ENCODE results near the gene NRL.

- TF ChIP-seq EZH2 (IDR thresholded peaks at IDR 0.05; ENCODE audit: borderline replicate concordance, control insufficient read depth, low read depth, low read length) (no peak), YY1 (IDR thresholded peaks at IDR 0.05; ENCODE audit: low read depth, low read length) (no peak), MEF2A (IDR thresholded peaks at IDR 0.05; ENCODE audit: insufficient read depth, low read depth, low read length) (no peak), ZNF384 (IDR thresholded peaks at IDR 0.05; ENCODE audit: borderline replicate concordance, low read depth, low read length) (no peak), CBX3 (IDR thresholded peaks at IDR 0.05; ENCODE audit: borderline replicate concordance, low read depth) (no peak), SPI1 (IDR thresholded peaks at IDR 0.05; ENCODE audit: borderline replicate concordance, insufficient read depth, low read depth, low read length) (no peak), RFX5 (IDR thresholded peaks at IDR 0.05; ENCODE audit: low read depth, low read length) (no peak), NR2C2 (IDR thresholded peaks at IDR 0.05; ENCODE audit: borderline replicate concordance, control insufficient read depth, insufficient read length, low read depth) (no peak)
- TF ChIP-seq, protein P1, sequence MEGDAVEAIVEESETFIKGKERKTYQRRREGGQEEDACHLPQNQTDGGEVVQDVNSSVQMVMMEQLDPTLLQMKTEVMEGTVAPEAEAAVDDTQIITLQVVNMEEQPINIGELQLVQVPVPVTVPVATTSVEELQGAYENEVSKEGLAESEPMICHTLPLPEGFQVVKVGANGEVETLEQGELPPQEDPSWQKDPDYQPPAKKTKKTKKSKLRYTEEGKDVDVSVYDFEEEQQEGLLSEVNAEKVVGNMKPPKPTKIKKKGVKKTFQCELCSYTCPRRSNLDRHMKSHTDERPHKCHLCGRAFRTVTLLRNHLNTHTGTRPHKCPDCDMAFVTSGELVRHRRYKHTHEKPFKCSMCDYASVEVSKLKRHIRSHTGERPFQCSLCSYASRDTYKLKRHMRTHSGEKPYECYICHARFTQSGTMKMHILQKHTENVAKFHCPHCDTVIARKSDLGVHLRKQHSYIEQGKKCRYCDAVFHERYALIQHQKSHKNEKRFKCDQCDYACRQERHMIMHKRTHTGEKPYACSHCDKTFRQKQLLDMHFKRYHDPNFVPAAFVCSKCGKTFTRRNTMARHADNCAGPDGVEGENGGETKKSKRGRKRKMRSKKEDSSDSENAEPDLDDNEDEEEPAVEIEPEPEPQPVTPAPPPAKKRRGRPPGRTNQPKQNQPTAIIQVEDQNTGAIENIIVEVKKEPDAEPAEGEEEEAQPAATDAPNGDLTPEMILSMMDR (IDR thresholded peaks at IDR 0.05 in 2 of 3, conservative IDR thresholded peaks at IDR 0.05 in 1 of 3; ENCODE audit: control insufficient read depth in 2 of 3, extremely low read depth in 1 of 3, insufficient read depth in 1 of 3, low read depth in 3 of 3, low read length in 3 of 3) = no peak
Measured at GRCh38 chr14:24042746-24043145, 72.0 kb downstream of the NRL start.

Data from GM12878 (cell line).